ENCODE results near the gene ZFP62.

The ZFP62 gene

GRCh38 chr5:180862645-180863044 is 1.6 kb upstream of the ZFP62 start:
- Histone ChIP-seq H3K9ac (ENCODE audit: low read length) (no peak overlapping the region), H3K27ac (ENCODE audit: low read length) (no peak overlapping the region), H3K27me3 (ENCODE audit: control insufficient read depth, insufficient read depth, low read length) (no peaks in the 10 kb centered on the region)

GRCh38 chr5:180860273-180860886 is 696 bp downstream of the ZFP62 start:
- peak overlapping the region; percentile 59 for H3K27ac ChIP-seq (ENCODE audit: low read length)
- peak overlapping the region; percentile 98 for H3K4me3 ChIP-seq (ENCODE audit: low read length)
- no peaks in the 10 kb centered on the region for H3K9me3 ChIP-seq (ENCODE audit: control insufficient read depth, low read depth, low read length)
- peaks cover 8% of the 10 kb centered on the region for H3K36me3 ChIP-seq (ENCODE audit: control insufficient read depth, low read depth, low read length)
- H3K9ac ChIP-seq (ENCODE audit: low read length) = peak overlapping the region; percentile 92
- H3K4me1 ChIP-seq (ENCODE audit: control insufficient read depth, low read depth, low read length) = peaks cover 5% of the 10 kb centered on the region
- H3K27me3 ChIP-seq (ENCODE audit: control insufficient read depth, insufficient read depth, low read length) = no peaks in the 10 kb centered on the region

More at GRCh38 chr5:180862645-180863044, 1.6 kb upstream of the ZFP62 start:
- Histone ChIP-seq H3K36me3 (ENCODE audit: control insufficient read depth, low read depth, low read length) (peaks cover 7% of the 10 kb centered on the region), H3K9me3 (ENCODE audit: control insufficient read depth, low read depth, low read length) (no peaks in the 10 kb centered on the region), H3K4me3 (ENCODE audit: low read length) (no peak overlapping the region), H3K4me1 (ENCODE audit: control insufficient read depth, low read depth, low read length) (peaks cover 5% of the 10 kb centered on the region)

- H3K4me1 ChIP-seq (ENCODE audit: control insufficient read depth, low read depth, low read length) = peaks cover 5% of the 10 kb centered on the region
- H3K9me3 ChIP-seq (ENCODE audit: control insufficient read depth, low read depth, low read length) = no peaks in the 10 kb centered on the region
- no peak overlapping the region for H3K27ac ChIP-seq (ENCODE audit: low read length)
- no peak overlapping the region for H3K4me3 ChIP-seq (ENCODE audit: low read length)
- H3K9ac ChIP-seq (ENCODE audit: low read length) = no peak overlapping the region
- H3K36me3 ChIP-seq (ENCODE audit: control insufficient read depth, low read depth, low read length) = peaks cover 14% of the 10 kb centered on the region
- no peaks in the 10 kb centered on the region for H3K27me3 ChIP-seq (ENCODE audit: control insufficient read depth, insufficient read depth, low read length)
These were observed 2.5 kb downstream of the ZFP62 start for GRCh38 chr5:180858586-180858985.

GRCh38 chr5:180853848-180854176 is 7.3 kb downstream of the ZFP62 start:
- no peaks in the 10 kb centered on the region for H3K4me1 ChIP-seq (ENCODE audit: control insufficient read depth, low read depth, low read length)
- no peak overlapping the region for H3K27ac ChIP-seq (ENCODE audit: low read length)
- H3K9ac ChIP-seq (ENCODE audit: low read length) = no peak overlapping the region
- H3K27me3 ChIP-seq (ENCODE audit: control insufficient read depth, insufficient read depth, low read length) = no peaks in the 10 kb centered on the region
- peaks cover 39% of the 10 kb centered on the region for H3K36me3 ChIP-seq (ENCODE audit: control insufficient read depth, low read depth, low read length)
- H3K4me3 ChIP-seq (ENCODE audit: low read length) = no peak overlapping the region
- peaks cover 29% of the 10 kb centered on the region for H3K9me3 ChIP-seq (ENCODE audit: control insufficient read depth, low read depth, low read length)

- Histone ChIP-seq H3K4me1 (ENCODE audit: control insufficient read depth, low read depth, low read length) (no peaks in the 10 kb centered on the region), H3K27me3 (ENCODE audit: control insufficient read depth, insufficient read depth, low read length) (no peaks in the 10 kb centered on the region), H3K9me3 (ENCODE audit: control insufficient read depth, low read depth, low read length) (peaks cover 34% of the 10 kb centered on the region), H3K9ac (ENCODE audit: low read length) (no peak overlapping the region), H3K36me3 (ENCODE audit: control insufficient read depth, low read depth, low read length) (peaks cover 42% of the 10 kb centered on the region), H3K27ac (ENCODE audit: low read length) (no peak overlapping the region), H3K4me3 (ENCODE audit: low read length) (no peak overlapping the region)
These were observed 7.8 kb downstream of the ZFP62 start for GRCh38 chr5:180853121-180853847.

- no peak overlapping the region for H3K9ac ChIP-seq (ENCODE audit: low read length)
- no peaks in the 10 kb centered on the region for H3K4me1 ChIP-seq (ENCODE audit: control insufficient read depth, low read depth, low read length)
- H3K27me3 ChIP-seq (ENCODE audit: control insufficient read depth, insufficient read depth, low read length) = no peaks in the 10 kb centered on the region
- peaks cover 41% of the 10 kb centered on the region for H3K9me3 ChIP-seq (ENCODE audit: control insufficient read depth, low read depth, low read length)
- peaks cover 47% of the 10 kb centered on the region for H3K36me3 ChIP-seq (ENCODE audit: control insufficient read depth, low read depth, low read length)
- H3K4me3 ChIP-seq (ENCODE audit: low read length) = no peak overlapping the region
- no peak overlapping the region for H3K27ac ChIP-seq (ENCODE audit: low read length)
These were observed 8.6 kb downstream of the ZFP62 start for GRCh38 chr5:180852495-180852894.

- H3K9ac ChIP-seq (ENCODE audit: low read length) = no peak overlapping the region
- H3K4me3 ChIP-seq (ENCODE audit: low read length) = no peak overlapping the region
- no peak overlapping the region for H3K27ac ChIP-seq (ENCODE audit: low read length)
- peaks cover 41% of the 10 kb centered on the region for H3K9me3 ChIP-seq (ENCODE audit: control insufficient read depth, low read depth, low read length)
- H3K36me3 ChIP-seq (ENCODE audit: control insufficient read depth, low read depth, low read length) = peaks cover 48% of the 10 kb centered on the region
- no peaks in the 10 kb centered on the region for H3K4me1 ChIP-seq (ENCODE audit: control insufficient read depth, low read depth, low read length)
- H3K27me3 ChIP-seq (ENCODE audit: control insufficient read depth, insufficient read depth, low read length) = no peaks in the 10 kb centered on the region
These were observed 10.5 kb downstream of the ZFP62 start for GRCh38 chr5:180850434-180851078.

GRCh38 chr5:180849827-180850226 is 11.2 kb downstream of the ZFP62 start:
- Histone ChIP-seq H3K4me1 (ENCODE audit: control insufficient read depth, low read depth, low read length) (no peaks in the 10 kb centered on the region), H3K27me3 (ENCODE audit: control insufficient read depth, insufficient read depth, low read length) (no peaks in the 10 kb centered on the region), H3K9ac (ENCODE audit: low read length) (no peak overlapping the region), H3K27ac (ENCODE audit: low read length) (no peak overlapping the region), H3K36me3 (ENCODE audit: control insufficient read depth, low read depth, low read length) (peaks cover 43% of the 10 kb centered on the region), H3K4me3 (ENCODE audit: low read length) (no peak overlapping the region), H3K9me3 (ENCODE audit: control insufficient read depth, low read depth, low read length) (peaks cover 41% of the 10 kb centered on the region)

- Histone ChIP-seq H3K27me3 (ENCODE audit: control insufficient read depth, insufficient read depth, low read length) (no peaks in the 10 kb centered on the region), H3K36me3 (ENCODE audit: control insufficient read depth, low read depth, low read length) (peaks cover 40% of the 10 kb centered on the region), H3K27ac (ENCODE audit: low read length) (no peak overlapping the region), H3K9me3 (ENCODE audit: control insufficient read depth, low read depth, low read length) (peaks cover 41% of the 10 kb centered on the region), H3K4me1 (ENCODE audit: control insufficient read depth, low read depth, low read length) (no peaks in the 10 kb centered on the region), H3K9ac (ENCODE audit: low read length) (no peak overlapping the region), H3K4me3 (ENCODE audit: low read length) (no peak overlapping the region)
These were observed 12.2 kb downstream of the ZFP62 start for GRCh38 chr5:180848878-180849277.

GRCh38 chr5:180848265-180848664 is 12.8 kb downstream of the ZFP62 start:
- H3K27ac ChIP-seq (ENCODE audit: low read length) = no peak overlapping the region
- H3K27me3 ChIP-seq (ENCODE audit: control insufficient read depth, insufficient read depth, low read length) = no peaks in the 10 kb centered on the region
- H3K4me3 ChIP-seq (ENCODE audit: low read length) = no peak overlapping the region
- H3K36me3 ChIP-seq (ENCODE audit: control insufficient read depth, low read depth, low read length) = peaks cover 40% of the 10 kb centered on the region
- H3K4me1 ChIP-seq (ENCODE audit: control insufficient read depth, low read depth, low read length) = no peaks in the 10 kb centered on the region
- peaks cover 41% of the 10 kb centered on the region for H3K9me3 ChIP-seq (ENCODE audit: control insufficient read depth, low read depth, low read length)
- H3K9ac ChIP-seq (ENCODE audit: low read length) = no peak overlapping the region

GRCh38 chr5:180847026-180847425 is 14.1 kb downstream of the ZFP62 start:
- H3K4me3 ChIP-seq (ENCODE audit: low read length) = no peak overlapping the region
- H3K27ac ChIP-seq (ENCODE audit: low read length) = no peak overlapping the region
- no peaks in the 10 kb centered on the region for H3K4me1 ChIP-seq (ENCODE audit: control insufficient read depth, low read depth, low read length)
- peaks cover 41% of the 10 kb centered on the region for H3K9me3 ChIP-seq (ENCODE audit: control insufficient read depth, low read depth, low read length)
- no peaks in the 10 kb centered on the region for H3K27me3 ChIP-seq (ENCODE audit: control insufficient read depth, insufficient read depth, low read length)
- H3K9ac ChIP-seq (ENCODE audit: low read length) = no peak overlapping the region
- peaks cover 40% of the 10 kb centered on the region for H3K36me3 ChIP-seq (ENCODE audit: control insufficient read depth, low read depth, low read length)
